GM10248 (cell line): Measurements from ENCODE around the gene HEMK1.

Experiments
- CTCF ChIA-PET: fragments of 300-600 bp; sonication (Branson Sonifier 250); formaldehyde crosslinking; extraction: SDS; loops from one replicate; lab custom pipeline; 2021; ENCODE audit warnings: antibody characterized with exemption; lab: Yijun Ruan, JAX
- POLR2A ChIA-PET: fragments of 350-650 bp; sonication (Branson Sonifier 250); formaldehyde crosslinking; extraction: SDS; loops from one replicate; lab custom pipeline; 2020; ENCODE audit warnings: antibody characterized with exemption; lab: Yijun Ruan, JAX
- DNase-seq: peaks from one replicate; pipeline ENCODE4 v3.0.0; 2012; ENCODE audit errors: extremely low spot score
- TF ChIP-seq, protein P1 (sequence below): IDR thresholded peaks from 2 replicates; pipeline ENCODE4 v1.5.1; 2012; ENCODE audit warnings: mild to moderate bottlenecking, low read depth; ENCODE audit errors: extremely low read depth, missing control alignments, control extremely low read depth

Gene HEMK1, protein sequence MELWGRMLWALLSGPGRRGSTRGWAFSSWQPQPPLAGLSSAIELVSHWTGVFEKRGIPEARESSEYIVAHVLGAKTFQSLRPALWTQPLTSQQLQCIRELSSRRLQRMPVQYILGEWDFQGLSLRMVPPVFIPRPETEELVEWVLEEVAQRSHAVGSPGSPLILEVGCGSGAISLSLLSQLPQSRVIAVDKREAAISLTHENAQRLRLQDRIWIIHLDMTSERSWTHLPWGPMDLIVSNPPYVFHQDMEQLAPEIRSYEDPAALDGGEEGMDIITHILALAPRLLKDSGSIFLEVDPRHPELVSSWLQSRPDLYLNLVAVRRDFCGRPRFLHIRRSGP

DNA sequence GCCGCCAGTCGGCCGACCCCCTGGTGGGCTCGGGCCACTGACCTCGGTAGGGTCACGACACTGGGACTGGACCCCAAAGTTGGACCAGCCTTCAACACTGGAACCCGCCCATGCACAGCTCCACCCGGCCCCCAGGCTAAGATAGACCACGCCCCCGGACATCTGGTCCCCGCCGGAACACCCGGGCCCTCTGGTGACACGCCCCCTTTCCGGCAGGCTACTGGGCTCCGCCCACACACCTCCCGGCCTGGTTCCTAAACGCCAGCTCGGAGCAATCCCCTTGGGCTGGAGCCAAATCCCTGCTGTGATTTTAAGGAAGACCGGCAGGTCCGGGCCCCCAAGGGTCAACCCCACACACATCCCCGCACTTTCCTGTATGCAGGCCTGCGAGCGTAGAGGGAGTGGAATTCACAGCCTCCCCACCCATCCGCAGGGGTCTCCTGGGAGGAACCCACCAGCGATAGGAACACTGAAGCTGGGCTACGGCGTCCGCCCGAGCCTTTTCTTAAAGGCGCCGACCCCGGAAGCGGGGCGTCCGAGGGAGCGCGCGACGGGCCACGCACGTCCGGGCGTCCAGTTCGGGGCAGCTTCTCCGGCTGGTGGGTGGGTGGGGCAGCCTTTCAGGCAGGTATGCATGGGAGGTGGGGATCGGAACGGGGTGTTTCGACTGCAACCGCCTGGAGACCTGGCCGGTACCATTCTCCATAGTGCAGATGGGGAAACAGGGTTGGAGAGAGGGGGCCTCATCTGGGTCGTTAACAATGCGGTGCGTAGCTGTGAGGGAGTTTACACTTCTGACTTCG lies at the start of gene HEMK1:
HEMK1 (plus strand) TSS at position 576 of the 803 bp plus-strand sequence. CDS start 1,583 bp downstream, outside the sequence.
- CTCF ChIA-PET = interaction anchor here (0.9 to 16.2 kb wide), 10 partner anchors 17 to 215 kb away, joined by 3 to 419 read pairs (median 5); partner anchors contain the start of genes CISH and MAPKAPK3
- TF ChIP-seq, protein P1, sequence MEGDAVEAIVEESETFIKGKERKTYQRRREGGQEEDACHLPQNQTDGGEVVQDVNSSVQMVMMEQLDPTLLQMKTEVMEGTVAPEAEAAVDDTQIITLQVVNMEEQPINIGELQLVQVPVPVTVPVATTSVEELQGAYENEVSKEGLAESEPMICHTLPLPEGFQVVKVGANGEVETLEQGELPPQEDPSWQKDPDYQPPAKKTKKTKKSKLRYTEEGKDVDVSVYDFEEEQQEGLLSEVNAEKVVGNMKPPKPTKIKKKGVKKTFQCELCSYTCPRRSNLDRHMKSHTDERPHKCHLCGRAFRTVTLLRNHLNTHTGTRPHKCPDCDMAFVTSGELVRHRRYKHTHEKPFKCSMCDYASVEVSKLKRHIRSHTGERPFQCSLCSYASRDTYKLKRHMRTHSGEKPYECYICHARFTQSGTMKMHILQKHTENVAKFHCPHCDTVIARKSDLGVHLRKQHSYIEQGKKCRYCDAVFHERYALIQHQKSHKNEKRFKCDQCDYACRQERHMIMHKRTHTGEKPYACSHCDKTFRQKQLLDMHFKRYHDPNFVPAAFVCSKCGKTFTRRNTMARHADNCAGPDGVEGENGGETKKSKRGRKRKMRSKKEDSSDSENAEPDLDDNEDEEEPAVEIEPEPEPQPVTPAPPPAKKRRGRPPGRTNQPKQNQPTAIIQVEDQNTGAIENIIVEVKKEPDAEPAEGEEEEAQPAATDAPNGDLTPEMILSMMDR = no peak
- DNase-seq = peak; percentile 99
- POLR2A ChIA-PET = interaction anchor here (0.5 to 1.1 kb wide), 9 partner anchors 19 to 816 kb away, joined by 3 to 7 read pairs (median 3); partner anchors contain the start of genes CISH and MANF

DNA sequence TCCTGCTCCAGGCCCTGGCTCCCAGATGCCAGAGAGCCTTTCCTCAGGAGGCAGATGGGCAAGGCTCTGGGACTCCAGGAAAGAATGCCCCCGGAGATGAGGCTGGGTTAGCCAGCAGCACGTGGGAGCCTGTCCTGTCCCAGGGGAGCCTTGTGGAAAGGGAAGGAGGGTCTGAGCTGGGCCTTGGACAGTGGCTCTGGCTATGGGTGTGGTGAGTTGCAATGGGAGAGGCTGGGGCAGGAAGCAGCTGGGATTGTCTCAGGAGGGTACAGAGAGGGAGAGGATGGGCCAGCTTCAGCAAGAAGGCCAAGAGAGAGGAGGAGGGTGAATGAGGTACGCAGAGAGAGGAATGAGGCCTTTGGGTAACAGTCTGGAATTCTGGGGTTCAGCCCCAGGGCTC lies 48.5 kb upstream of the HEMK1 start:
- ChIA-PET CTCF (interaction anchor here (1.0 to 4.8 kb wide), 3 partner anchors 22 to 33 kb away, joined by 3 to 38 read pairs (median 18); no protein-coding TSS in a partner anchor), POLR2A (no interaction called here)
- TF ChIP-seq, protein P1 = no peak
- no peak for DNase-seq

DNA sequence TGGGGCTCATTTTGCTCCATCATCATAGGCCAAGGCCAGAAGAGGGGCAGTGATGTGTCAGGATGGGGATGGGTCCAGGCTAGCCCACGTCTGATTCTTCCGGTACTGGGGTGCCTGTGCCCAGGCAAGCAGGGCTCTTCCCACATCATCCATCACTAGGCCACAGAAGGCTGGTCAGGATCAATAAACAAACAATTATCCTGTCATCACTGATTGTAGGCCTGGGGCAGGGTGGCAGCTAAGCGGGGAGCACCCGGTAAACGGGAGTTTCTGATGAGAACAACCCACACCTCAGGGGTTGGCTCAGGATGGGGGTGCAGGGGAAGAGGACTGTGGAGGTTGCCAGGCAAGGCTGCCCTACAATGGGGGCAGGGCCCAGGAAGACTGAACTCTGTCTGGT lies 47.8 kb upstream of the HEMK1 start:
- CTCF ChIA-PET = interaction anchor here (1.0 to 4.8 kb wide), 5 partner anchors 9 to 92 kb away, joined by 3 to 38 read pairs (median 3); no protein-coding TSS in a partner anchor
- POLR2A ChIA-PET = no interaction called here
- DNase-seq = no peak
- TF ChIP-seq, protein P1 = no peak

DNA sequence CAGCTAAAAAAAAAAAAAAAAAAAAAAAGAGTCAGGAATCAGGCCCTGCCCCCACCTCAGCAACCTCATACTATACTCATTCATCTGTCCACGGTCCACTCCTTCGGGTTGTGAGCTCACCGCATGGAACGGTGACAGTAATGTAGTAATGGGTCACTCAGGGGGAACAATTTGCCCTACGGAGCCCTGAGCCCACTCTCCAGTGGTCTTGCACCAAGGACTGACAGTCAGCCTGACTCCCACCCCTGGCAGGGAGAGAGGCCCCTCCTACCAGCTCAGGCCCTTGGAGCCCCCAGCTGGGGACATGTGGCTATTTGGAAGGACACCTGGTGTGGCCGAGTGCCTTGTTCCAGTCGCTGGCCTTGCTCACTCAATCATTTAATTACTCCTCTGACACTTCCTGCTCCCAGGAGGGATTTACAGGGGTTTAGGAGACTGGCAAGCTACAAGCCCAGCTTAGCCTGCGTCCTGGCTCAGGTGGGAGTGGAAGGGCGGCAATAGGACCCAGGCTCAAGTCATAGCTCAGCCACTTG lies 46.0 kb upstream of the HEMK1 start:
- CTCF ChIA-PET = interaction anchor here (1.4 to 4.8 kb wide), 3 partner anchors 20 to 93 kb away, joined by 3 to 38 read pairs (median 18); partner anchors contain the start of gene MAPKAPK3
- no peak for DNase-seq
- POLR2A ChIA-PET = interaction anchor here (0.6 kb wide), 1 partner anchor 108 kb away, joined by 5 read pairs; no protein-coding TSS in a partner anchor
- TF ChIP-seq, protein P1 = no peak

DNA sequence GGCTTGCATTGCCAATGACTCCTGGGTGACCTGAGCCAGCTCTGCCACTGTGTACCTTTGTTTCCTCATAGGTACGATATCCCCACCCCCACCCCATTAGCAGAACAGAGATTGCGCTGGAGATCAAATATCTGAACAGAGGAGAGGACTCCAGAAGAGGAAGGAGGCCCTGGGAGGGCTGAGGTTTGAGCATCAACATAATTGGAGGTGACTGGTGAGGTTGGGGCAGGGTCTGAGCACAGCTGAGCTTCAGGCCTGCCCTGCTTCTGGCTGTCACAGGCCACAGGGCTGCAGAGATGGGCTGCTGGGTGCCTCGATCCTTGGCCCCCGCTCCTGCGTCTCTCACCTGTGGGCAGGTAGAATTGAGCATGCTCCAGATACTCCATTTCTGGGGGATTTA lies 44.6 kb upstream of the HEMK1 start:
- TF ChIP-seq, protein P1 = no peak
- ChIA-PET CTCF (interaction anchor here (1.0 to 4.8 kb wide), 4 partner anchors 16 to 92 kb away, joined by 3 to 38 read pairs (median 10); partner anchors contain the start of gene MAPKAPK3), POLR2A (no interaction called here)
- DNase-seq = no peak
